Spleen (tissue), 7 donors: ENCODE results near the gene PIR.

Source experiments
- CTCF ChIP-seq, 11 experiments: fragments of 200-600 bp in 7 of 11; fragments of 450-650 bp in 4 of 11; sonication (generic) in 4 of 11; IDR thresholded peaks in 8 of 11; conservative IDR thresholded peaks in 3 of 11; 1 replicate in 7 of 11; 2 replicates in 4 of 11; pipeline versions ENCODE4 v1.4.0 to v1.8.0; 2016 to 2021; ENCODE audit warnings: antibody characterized with exemption in 11 of 11, inconsistent platforms in 4 of 11, mild to moderate bottlenecking in 1 of 11
- POLR2A ChIP-seq, 3 donors: fragments of 450-650 bp; IDR thresholded peaks; one replicate each; pipeline ENCODE4 v1.5.1; 2017; ENCODE audit warnings: antibody characterized with exemption in 3 of 3, mild to moderate bottlenecking in 1 of 3
- POLR2AphosphoS5 ChIP-seq, 3 donors: sonication (generic); formaldehyde crosslinking; IDR thresholded peaks; one replicate each; pipeline ENCODE4 v1.5.1; 2017; ENCODE audit warnings: antibody characterized with exemption in 3 of 3
- donor health status: DM: no; HTN: no; CAD: no; lungs with moderate emphysema.
- donor health status: DM: no; HTN: no; CAD: no.
- donor health status: DM: no; HTN: no; CAD: no.

- TF ChIP-seq POLR2A (IDR thresholded peaks at IDR 0.05): no peak
- TF ChIP-seq POLR2AphosphoS5 (IDR thresholded peaks at IDR 0.05): no peak
- TF ChIP-seq CTCF (IDR thresholded peaks at IDR 0.05 in 8 of 11, conservative IDR thresholded peaks at IDR 0.05 in 3 of 11): no peak
Observed at GRCh38 chrX:15483891-15484290, 9.2 kb downstream of the PIR start.
